B cell (primary cell): ENCODE results near the gene PRKCH. TPM values are rescaled to one million over a fixed set of nuclear protein-coding genes. Genes with fewer than 3 reads are reported as not detected.

Experiments used
- ATAC-seq: fragments of 200-7000 bp; cut with Tn5 transposase; one replicate; pipeline ENCODE4 v1.10.0; 2021; ENCODE audit warnings: low read depth, mild to moderate bottlenecking, moderate number of reproducible peaks, moderate library complexity
- CTCF ChIA-PET: fragments of 350-600 bp; sonication (Branson Sonifier 250); formaldehyde crosslinking; loops from one replicate; lab custom pipeline; 2021; ENCODE audit warnings: antibody characterized with exemption, inconsistent platforms; lab: Charles Lee
- POLR2A ChIA-PET: fragments of 350-600 bp; sonication (Branson Sonifier 250); formaldehyde crosslinking; loops from one replicate; lab custom pipeline; 2021; ENCODE audit warnings: antibody characterized with exemption; lab: Charles Lee
- DNase-seq: peaks from one replicate; pipeline ENCODE4 v3.0.0; 2013
- H2AFZ ChIP-seq: 2 replicates; pipeline ENCODE4 v1.6.1; 2012; ENCODE audit warnings: mild to moderate bottlenecking, low read depth, low read length; ENCODE audit not compliant: insufficient read depth, poor library complexity, severe bottlenecking
- H3K27ac ChIP-seq, 2 donors: 1 replicate in 1 of 2; 2 replicates in 1 of 2; pipeline ENCODE4 v1.5.1; 2012 to 2013; ENCODE audit warnings: low read length in 2 of 2, mild to moderate bottlenecking in 2 of 2, moderate library complexity in 1 of 2
- H3K27me3 ChIP-seq, 4 experiments: fragments of 200-600 bp in 1 of 4; sonication (generic) in 1 of 4; replicated peaks in 1 of 4; 1 replicate in 2 of 4; 2 replicates in 2 of 4; pipeline versions ENCODE4 v1.6.1 to v1.7.0; 2013 to 2016; ENCODE audit warnings: low read length in 3 of 4, mild to moderate bottlenecking in 2 of 4, mixed read lengths in 1 of 4, moderate library complexity in 1 of 4; ENCODE audit not compliant: insufficient read depth in 4 of 4, control insufficient read depth in 3 of 4; ENCODE audit errors: control extremely low read depth in 1 of 4
- H3K36me3 ChIP-seq, 2 experiments: replicated peaks in 1 of 2; 1 replicate in 1 of 2; 2 replicates in 1 of 2; pipeline versions ENCODE4 v1.6.1 to v1.7.1; 2013; ENCODE audit warnings: low read length in 1 of 2; ENCODE audit not compliant: insufficient read depth in 2 of 2, control insufficient read depth in 1 of 2; ENCODE audit errors: control extremely low read depth in 1 of 2, extremely low read depth in 1 of 2
- H3K4me1 ChIP-seq, 2 donors: fragments of 200-600 bp in 1 of 2; sonication (generic) in 1 of 2; 1 replicate in 1 of 2; 2 replicates in 1 of 2; pipeline versions ENCODE4 v1.5.1 to v1.6.1; 2013 to 2017; ENCODE audit warnings: low read length in 2 of 2; ENCODE audit not compliant: control insufficient read depth in 2 of 2, insufficient read depth in 2 of 2
- H3K4me2 ChIP-seq: replicated peaks from 2 replicates; pipeline ENCODE3; 2012; ENCODE audit warnings: mild to moderate bottlenecking, low read depth, low read length; ENCODE audit not compliant: poor library complexity, severe bottlenecking
- H3K4me3 ChIP-seq, 5 experiments: fragments of 200-600 bp in 1 of 5; sonication (generic) in 1 of 5; 1 replicate in 3 of 5; 2 replicates in 2 of 5; pipeline versions ENCODE4 v1.5.1 to v1.7.0; 2011 to 2016; ENCODE audit warnings: low read length in 4 of 5, mild to moderate bottlenecking in 4 of 5, low read depth in 2 of 5, control low read depth in 1 of 5, moderate library complexity in 1 of 5; ENCODE audit not compliant: insufficient read depth in 1 of 5; ENCODE audit errors: control extremely low read depth in 1 of 5, extremely low read depth in 1 of 5
- H3K79me2 ChIP-seq: fragments of 200-600 bp; sonication (generic); one replicate; pipeline ENCODE4 v1.6.0; 2016; ENCODE audit warnings: low read length; ENCODE audit not compliant: control insufficient read depth, insufficient read depth
- H3K9ac ChIP-seq: fragments of 200-600 bp; sonication (generic); 2 replicates; pipeline ENCODE4 v1.6.1; 2017; ENCODE audit warnings: mild to moderate bottlenecking, low read length, moderate library complexity
- H3K9me3 ChIP-seq, 3 donors: one replicate each; pipeline versions ENCODE4 v1.6.1 to v1.7.1; 2013; ENCODE audit warnings: low read length in 2 of 3; ENCODE audit not compliant: control insufficient read depth in 2 of 3, insufficient read depth in 1 of 3; ENCODE audit errors: control extremely low read depth in 1 of 3
- H4K20me1 ChIP-seq: 2 replicates; pipeline ENCODE4 v1.6.0; 2012; ENCODE audit warnings: mild to moderate bottlenecking, low read length; ENCODE audit not compliant: insufficient read depth, control insufficient read depth, poor library complexity, severe bottlenecking
- H3K27ac Mint-ChIP-seq: one replicate; pipeline ENCODE4 v1.8.0; 2021; ENCODE audit warnings: mixed read lengths
- H3K27me3 Mint-ChIP-seq: one replicate; pipeline ENCODE4 v1.8.0; 2021; ENCODE audit warnings: mixed read lengths
- H3K4me1 Mint-ChIP-seq: one replicate; pipeline ENCODE4 v1.8.0; 2021; ENCODE audit warnings: mixed read lengths
- H3K4me3 Mint-ChIP-seq: one replicate; pipeline ENCODE4 v1.8.0; 2021; ENCODE audit warnings: mixed read lengths
- H3K9me3 Mint-ChIP-seq: one replicate; pipeline ENCODE4 v1.8.0; 2022; ENCODE audit warnings: mixed read lengths; ENCODE audit not compliant: insufficient read depth
- EZH2 ChIP-seq: IDR thresholded peaks from 2 replicates; pipeline ENCODE4 v1.6.1; 2012; ENCODE audit warnings: borderline replicate concordance, low read depth, mild to moderate bottlenecking, moderate library complexity, low read length; ENCODE audit not compliant: insufficient read depth, poor library complexity, severe bottlenecking
- WGBS: methylation state at CpG from one replicate; pipeline ENCODE4 v1.1.5; 2013; ENCODE audit warnings: missing lambda C conversion rate; ENCODE audit not compliant: insufficient coverage; 5-methylcytosine and 5-hydroxymethylcytosine counted together
- intact Hi-C: fragments of 100-400 bp; cut with micrococcal nuclease; formaldehyde crosslinking; loops from one replicate; pipeline ENCODE4 v1.10.0; 2022
- polyA plus RNA-seq: library from polyadenylated mRNA; depleted of rRNA; stranded (reverse); fragments of >200 nt; gene quantifications from 2 replicates; pipeline ENCODE4 v1.2.3, GENCODE V29; 2012
- total RNA-seq, 2 donors: library from RNA; stranded (reverse); fragments of 120-200 nt in 1 of 2; gene quantifications; 1 replicate in 1 of 2; 2 replicates in 1 of 2; pipeline versions ENCODE4 v1.2.3 to v1.2.4, GENCODE V29; 2013 to 2022
- TF ChIP-seq, protein P1 (sequence below): fragments of 200-600 bp; IDR thresholded peaks from one replicate; pipeline ENCODE4 v1.8.0; 2022; ENCODE audit warnings: antibody characterized with exemption, mild to moderate bottlenecking

PRKCH gene
- total and polyA plus RNA-seq, 2 donors (not counting 1 experiment from before 2014, with no cell fraction given), result 2.0 to 5.0 TPM

DNA sequence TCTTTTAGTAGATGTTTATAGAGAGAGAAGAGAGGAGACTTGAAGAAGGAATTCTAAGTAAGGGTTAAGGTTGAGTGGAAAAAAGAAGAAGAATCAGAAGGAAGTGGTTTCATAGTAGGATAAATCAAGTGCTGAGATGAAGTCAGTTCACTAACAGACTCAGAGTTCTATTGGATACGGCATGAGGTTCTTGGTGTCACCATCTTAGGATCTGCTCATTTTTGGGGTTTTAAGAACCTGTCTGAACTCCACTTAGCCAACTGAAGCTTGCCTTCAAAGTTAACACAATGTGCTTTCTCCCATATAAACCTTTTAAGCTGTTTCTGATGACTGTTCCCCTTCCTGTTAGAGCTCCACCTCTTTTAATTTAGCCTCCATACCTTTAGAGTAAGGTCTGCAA is 152.6 kb downstream of the PRKCH start:
- H2AFZ ChIP-seq, result peak overlapping the region; percentile 63
- H3K4me2 ChIP-seq, result peak overlapping the region; percentile 48
- no peaks in the 10 kb centered on the region for H3K9me3 ChIP-seq
- DNase-seq, result peak; percentile 42
- no peaks in the 10 kb centered on the region for H4K20me1 ChIP-seq
- peak overlapping the region; percentile 38 for H3K4me3 Mint-ChIP-seq
- peaks cover 86% of the 10 kb centered on the region for H3K4me1 Mint-ChIP-seq
- intact Hi-C loops, result no loop called here
- H3K27ac ChIP-seq, result peak overlapping the region; percentile 48 to 79
- no peak for ATAC-seq
- WGBS, result 0% methylated on average over 1 of the region's 1 CpG
- H3K27me3 ChIP-seq, result no peaks in the 10 kb centered on the region
- no peaks in the 10 kb centered on the region for H3K27me3 Mint-ChIP-seq
- CTCF ChIA-PET, result interaction anchor here (1.0 to 9.1 kb wide), 13 partner anchors 8 to 288 kb away, joined by 3 to 177 read pairs (median 10); partner anchors contain the start of genes HIF1A and SNAPC1
- H3K79me2 ChIP-seq, result peaks cover 7% of the 10 kb centered on the region
- POLR2A ChIA-PET, result interaction anchor here (0.7 to 6.1 kb wide), 4 partner anchors 28 to 254 kb away, joined by 3 to 88 read pairs (median 4); partner anchors contain the start of gene HIF1A
- H3K27ac Mint-ChIP-seq, result peak overlapping the region; percentile 64
- peaks cover 80 to 85% of the 10 kb centered on the region in 2 donors for H3K4me1 ChIP-seq
- no peaks in the 10 kb centered on the region for H3K36me3 ChIP-seq
- no peaks in the 10 kb centered on the region for H3K9me3 Mint-ChIP-seq
- TF ChIP-seq, protein P1, sequence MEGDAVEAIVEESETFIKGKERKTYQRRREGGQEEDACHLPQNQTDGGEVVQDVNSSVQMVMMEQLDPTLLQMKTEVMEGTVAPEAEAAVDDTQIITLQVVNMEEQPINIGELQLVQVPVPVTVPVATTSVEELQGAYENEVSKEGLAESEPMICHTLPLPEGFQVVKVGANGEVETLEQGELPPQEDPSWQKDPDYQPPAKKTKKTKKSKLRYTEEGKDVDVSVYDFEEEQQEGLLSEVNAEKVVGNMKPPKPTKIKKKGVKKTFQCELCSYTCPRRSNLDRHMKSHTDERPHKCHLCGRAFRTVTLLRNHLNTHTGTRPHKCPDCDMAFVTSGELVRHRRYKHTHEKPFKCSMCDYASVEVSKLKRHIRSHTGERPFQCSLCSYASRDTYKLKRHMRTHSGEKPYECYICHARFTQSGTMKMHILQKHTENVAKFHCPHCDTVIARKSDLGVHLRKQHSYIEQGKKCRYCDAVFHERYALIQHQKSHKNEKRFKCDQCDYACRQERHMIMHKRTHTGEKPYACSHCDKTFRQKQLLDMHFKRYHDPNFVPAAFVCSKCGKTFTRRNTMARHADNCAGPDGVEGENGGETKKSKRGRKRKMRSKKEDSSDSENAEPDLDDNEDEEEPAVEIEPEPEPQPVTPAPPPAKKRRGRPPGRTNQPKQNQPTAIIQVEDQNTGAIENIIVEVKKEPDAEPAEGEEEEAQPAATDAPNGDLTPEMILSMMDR, result no peak
- TF ChIP-seq EZH2, result no peak
- H3K9ac ChIP-seq, result no peak overlapping the region
- peak overlapping the region in 1 of 5 experiments; percentile 3 for H3K4me3 ChIP-seq

GRCh38 chr14:61474701-61475100 is 153.3 kb downstream of the PRKCH start:
- DNase-seq (no peak), ATAC-seq (no peak)
- no peaks in the 10 kb centered on the region for H3K27me3 ChIP-seq
- H3K4me1 ChIP-seq, result peaks cover 87 to 92% of the 10 kb centered on the region in 2 donors
- peak overlapping the region in 1 of 2 donors; percentile 98 for H3K27ac ChIP-seq
- H3K36me3 ChIP-seq, result no peaks in the 10 kb centered on the region
- ChIA-PET POLR2A (interaction anchor here (1.4 to 6.1 kb wide), 3 partner anchors 28 to 221 kb away, joined by 3 to 88 read pairs (median 5); partner anchors contain the start of gene HIF1A), CTCF (interaction anchor here (1.0 to 9.1 kb wide), 15 partner anchors 8 to 287 kb away, joined by 3 to 177 read pairs (median 12); partner anchors contain the start of gene SNAPC1)
- peaks cover 7% of the 10 kb centered on the region for H3K79me2 ChIP-seq
- no peaks in the 10 kb centered on the region for H3K9me3 ChIP-seq
- H3K4me3 ChIP-seq, result no peak overlapping the region
- H3K9ac ChIP-seq, result no peak overlapping the region
- no peak overlapping the region for H2AFZ ChIP-seq
- peak overlapping the region; percentile 53 for H3K4me3 Mint-ChIP-seq
- peak overlapping the region; percentile 52 for H3K4me2 ChIP-seq
- peaks cover 91% of the 10 kb centered on the region for H3K4me1 Mint-ChIP-seq
- TF ChIP-seq, protein P1, result no peak
- TF ChIP-seq EZH2, result no peak
- intact Hi-C loops, result loop anchor here (1.0 to 5.0 kb wide), 4 partner anchors 11 to 278 kb away; partner anchors contain the start of gene HIF1A
- H3K27me3 Mint-ChIP-seq, result no peaks in the 10 kb centered on the region
- no peaks in the 10 kb centered on the region for H3K9me3 Mint-ChIP-seq
- peak overlapping the region; percentile 86 for H3K27ac Mint-ChIP-seq
- no peaks in the 10 kb centered on the region for H4K20me1 ChIP-seq
- WGBS, result no CpG with 5 or more reads among the region's 3 CpGs
